Suppressor macrophage treated with lipopolysaccharide for 1 hour (primary cell): Measurements from ENCODE around the gene LPAR1.

ENCODE experiments used
- DNase-seq, 3 donors: peaks; one replicate each; pipeline ENCODE4 v3.0.0-alpha.2; 2020 to 2022

The LPAR1 gene

DNA sequence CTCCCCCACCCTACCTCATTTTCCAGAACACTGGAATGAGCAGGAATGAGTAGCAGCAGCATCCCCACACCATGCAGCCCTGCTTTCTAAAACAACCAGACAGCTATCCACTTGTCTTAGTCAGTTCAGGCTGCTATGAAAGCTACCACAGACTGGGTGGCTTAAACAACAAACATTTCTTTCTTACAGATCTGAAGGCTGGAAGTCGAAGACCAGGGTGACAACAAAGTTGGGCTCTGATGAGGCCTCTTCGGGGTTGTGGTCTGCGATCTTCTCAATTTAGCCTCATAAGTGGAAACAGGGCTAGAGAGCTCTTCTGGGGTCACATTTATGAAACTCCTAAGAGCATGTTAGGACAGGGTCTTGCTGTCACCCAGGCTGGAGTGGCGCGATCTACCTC lies 38.9 kb downstream of the LPAR1 start:
- no peak for DNase-seq

DNA sequence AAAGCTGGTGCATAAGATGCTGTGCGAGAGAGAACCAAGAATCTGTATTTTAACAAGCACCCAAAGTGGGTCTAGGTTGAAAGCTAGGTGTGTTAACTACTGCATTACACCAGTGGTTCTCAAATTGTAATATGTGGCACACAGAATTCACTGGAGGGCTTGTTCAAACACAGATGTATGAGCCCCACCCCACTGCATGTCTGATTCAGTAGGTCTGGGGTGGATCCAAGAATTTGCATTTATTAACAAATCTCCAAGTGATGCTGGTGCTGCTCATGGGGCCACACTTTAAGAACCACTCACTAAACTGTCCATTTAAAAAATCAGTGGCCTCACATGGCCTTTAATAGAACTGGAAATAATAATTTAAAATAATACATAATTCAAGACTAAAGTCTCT lies 40.4 kb downstream of the LPAR1 start:
- no peak for DNase-seq

DNA sequence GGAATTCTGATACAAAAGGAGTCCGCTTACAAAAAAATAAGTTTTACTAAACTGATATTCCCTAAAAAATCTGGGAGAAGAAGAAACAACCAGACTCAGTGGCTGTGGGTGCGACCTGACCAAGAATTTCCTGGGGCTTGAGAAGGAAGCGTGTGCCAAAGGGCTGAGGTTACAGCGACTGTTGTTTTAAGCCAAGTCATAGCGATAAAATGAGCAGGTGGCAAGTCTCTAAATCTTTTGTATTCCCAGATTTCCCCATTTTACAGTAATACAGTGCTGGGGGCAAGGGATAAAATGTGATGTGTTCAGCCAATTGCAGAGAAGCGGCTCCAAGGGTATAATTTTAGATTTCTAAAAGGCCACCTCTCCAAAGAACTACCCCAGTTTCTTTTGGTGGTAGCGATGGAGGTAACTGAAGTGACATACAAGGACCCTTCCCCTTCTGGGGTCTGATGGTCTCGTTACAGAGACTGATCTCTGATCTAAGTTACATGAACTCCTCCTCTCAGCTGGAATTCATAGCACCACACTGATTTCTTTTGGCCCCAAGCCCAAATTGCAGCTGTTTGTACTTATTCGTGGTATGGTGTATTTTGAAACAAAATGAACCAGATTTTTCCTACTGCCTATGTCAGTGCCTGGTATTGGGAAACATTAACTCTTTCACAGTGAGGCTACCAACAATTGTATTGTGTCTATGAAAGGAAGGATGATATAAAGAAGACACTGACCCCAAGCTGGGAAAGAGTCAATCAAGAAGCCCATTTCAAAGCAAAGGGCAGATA lies 41.6 kb downstream of the LPAR1 start:
- no peak for DNase-seq

DNA sequence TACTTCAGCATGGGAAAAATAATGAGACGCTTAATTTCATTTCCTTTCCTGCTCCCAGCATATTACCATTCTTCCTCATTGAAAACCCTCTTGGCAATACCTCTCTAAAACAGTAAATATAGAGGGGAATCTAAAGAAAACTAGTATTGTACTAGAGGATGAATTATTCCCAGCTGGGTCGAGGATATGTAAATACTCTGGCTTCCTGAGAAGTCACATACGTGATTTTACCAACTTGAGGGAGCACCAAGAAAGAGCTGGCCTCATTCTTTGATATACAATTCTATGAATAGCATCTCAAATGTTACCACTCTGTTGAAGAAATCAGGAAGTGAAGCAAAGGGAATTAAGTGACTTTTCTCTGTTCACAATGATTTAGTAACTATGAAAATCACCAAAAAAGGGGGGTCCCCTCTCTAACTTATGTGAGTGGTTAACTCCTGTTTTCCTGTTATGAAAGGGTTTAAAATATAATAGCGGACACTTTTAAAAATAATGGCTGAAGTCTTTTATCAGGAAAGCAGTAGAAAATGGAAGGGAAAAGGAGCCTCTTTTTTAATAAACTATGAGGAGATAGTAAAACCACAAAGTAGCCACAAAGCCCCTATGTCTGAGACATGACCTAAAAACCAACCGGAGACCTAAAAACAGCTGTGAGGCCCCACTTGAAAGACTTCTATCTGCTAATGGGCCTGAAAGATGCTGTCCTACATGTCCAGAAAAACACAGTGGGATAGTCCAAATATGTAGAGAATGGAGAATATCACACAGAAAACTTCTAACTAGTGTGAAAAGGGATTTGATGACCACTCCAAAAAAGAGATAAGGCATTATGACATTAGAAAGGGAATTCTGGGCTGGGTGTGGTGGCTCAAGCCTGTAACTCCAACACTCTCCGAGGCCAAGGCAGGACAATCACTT lies 42.6 kb downstream of the LPAR1 start:
- DNase-seq = peak; percentile 37 to 69 (median 65)

DNA sequence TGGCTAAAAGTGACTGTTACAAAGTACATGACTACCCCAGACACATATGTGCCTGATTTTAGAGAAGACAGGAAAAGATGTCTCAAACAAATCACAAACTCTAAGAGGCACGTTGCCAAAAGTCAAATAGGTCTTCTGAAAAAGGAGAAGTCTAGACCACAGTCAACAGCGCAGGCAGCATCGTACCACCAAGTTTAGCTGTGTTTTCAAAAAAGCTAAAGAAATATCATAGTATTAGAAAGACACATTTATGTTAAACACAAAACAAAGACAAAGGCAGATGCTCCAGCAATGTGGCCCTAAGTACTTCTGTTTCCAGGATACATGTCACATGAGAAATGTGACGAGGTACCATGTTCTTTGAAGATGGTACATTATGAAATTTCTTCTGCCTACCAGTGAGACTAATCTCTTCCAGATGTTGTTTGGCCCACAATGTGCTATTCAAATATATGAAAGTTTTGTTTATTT lies 43.5 kb downstream of the LPAR1 start:
- peak; percentile 40 to 53 (median 48) for DNase-seq

DNA sequence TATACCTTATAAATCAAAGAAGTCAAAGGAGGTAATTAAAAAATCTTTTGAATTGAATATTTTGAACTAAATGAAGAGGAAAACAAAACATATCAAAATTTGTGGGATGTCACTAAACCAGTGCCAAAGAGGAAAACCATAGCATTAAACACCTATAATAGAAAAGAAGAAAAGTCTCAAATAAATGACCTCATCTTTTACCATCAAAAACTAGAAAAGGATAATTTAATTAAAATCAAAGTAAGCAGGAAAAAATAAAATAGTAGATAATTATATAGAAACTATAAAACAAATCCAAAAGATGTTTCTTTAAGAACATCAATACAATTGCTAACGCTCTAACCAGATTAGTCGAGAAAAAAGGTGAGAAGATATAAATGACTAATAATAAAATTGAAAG lies 47.8 kb downstream of the LPAR1 start:
- DNase-seq = no peak

DNA sequence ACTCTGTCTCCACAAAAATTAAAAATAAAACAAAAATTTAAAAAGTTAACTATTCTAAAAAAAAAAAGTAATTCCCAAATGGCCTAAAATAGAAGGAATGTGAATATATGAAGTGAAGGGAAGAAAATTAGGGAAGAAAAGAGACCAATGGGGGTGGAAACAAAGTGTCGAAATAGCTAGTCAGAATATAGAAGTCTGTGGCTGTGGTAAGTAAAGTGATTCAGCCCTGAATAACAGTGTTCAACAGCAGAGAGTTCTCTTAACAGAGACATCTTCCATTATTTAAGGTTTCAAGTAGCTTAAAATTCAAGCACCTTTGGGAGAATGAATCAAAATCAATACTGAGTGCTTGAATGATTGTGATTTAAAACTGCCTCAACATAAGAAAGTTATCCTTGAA lies 51.7 kb downstream of the LPAR1 start:
- DNase-seq = peak; percentile 22 to 53 (median 25)

DNA sequence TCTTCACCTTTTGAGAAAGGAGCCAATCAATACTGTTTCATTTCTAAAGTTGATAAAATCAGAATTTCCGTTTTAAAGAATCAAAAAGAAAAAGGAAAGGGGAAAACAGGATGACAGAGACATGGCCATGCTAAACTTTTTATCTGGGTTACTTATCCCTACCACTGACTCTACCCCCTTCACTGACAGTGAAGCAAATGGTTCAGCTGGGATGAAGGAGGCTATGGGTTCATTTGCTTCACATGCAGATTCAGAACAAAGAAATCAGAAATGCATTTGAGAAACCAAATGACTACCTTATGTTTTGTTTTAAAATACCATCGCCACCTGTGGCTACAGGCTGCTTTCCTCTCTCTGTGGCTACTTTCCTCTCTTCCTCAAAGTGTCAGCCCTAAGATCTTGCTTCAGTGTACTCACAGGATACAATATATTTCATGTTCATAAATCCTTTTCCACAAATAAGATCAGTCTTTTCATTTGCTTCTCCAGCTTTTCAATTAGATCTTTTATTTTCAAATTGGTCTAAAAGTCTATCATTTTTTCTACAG lies 53.3 kb downstream of the LPAR1 start:
- DNase-seq = no peak

DNA sequence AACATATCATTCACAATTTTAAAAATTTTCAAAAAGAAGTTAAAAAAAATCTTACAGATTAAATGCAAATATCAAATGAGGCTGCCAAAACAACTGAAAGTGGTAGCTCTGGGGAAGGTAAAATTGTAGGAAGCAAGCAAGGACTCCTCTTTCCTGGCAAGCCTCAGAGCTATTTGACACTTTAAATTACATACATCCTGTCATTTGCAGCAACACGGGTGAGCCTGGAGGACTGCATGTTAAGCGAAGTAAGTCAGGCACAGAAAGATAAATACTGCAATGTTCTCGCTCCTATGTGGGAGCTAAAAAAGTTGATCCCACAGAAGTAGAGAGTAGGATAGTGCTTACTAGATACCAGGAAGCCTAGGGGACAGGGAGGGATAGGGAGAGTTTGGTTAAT lies 58.0 kb downstream of the LPAR1 start:
- no peak for DNase-seq

- no peak for DNase-seq
Observed at GRCh38 chr9:110979636-110980035, 58.6 kb downstream of the LPAR1 start.

- no peak for DNase-seq
Observed at GRCh38 chr9:110978516-110978915, 59.8 kb downstream of the LPAR1 start.

GRCh38 chr9:110977259-110977709 lies 61.0 kb downstream of the LPAR1 start:
- no peak for DNase-seq

- DNase-seq = peak; percentile 30 to 41 (median 32)
Observed at GRCh38 chr9:110975969-110976368, 62.3 kb downstream of the LPAR1 start.

GRCh38 chr9:110975278-110975677 lies 63.0 kb downstream of the LPAR1 start:
- DNase-seq = no peak

DNA sequence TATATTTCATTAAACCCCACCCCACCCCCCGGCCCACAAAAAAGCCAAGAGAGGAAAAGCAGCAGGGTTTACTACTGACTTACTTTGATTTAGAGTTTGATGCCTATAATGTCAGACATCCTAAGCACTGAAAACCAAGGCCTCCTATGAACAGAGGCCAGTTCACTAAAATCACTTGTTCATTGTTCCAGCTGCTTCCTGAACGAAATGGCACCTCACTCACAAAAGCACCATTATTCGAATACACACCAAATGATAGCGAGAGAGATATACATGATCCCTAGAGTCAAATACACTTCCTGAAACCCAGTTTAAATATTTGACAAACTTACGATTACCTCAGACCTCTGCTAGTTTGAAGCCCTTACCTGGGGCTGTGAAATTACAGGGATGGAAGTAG lies 66.6 kb downstream of the LPAR1 start:
- no peak for DNase-seq

DNA sequence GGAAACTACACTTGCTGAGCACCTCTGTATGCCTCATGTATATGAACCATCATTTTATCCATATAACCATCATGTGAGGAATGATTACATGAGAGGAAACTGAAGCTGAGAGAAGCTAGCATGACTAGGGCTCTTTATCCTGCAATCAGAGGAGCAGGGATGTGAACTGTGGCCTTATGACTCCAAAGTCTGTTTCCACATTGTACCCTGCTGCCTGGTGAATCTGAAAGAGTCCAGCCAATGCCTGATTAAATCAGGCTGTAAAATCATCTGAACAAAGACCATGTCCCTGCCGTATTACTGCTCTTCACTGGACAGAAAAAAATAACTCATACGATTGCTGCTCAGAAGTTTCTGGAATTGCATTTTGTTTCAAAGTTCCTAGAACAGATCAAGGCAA lies 67.0 kb downstream of the LPAR1 start:
- no peak for DNase-seq

DNA sequence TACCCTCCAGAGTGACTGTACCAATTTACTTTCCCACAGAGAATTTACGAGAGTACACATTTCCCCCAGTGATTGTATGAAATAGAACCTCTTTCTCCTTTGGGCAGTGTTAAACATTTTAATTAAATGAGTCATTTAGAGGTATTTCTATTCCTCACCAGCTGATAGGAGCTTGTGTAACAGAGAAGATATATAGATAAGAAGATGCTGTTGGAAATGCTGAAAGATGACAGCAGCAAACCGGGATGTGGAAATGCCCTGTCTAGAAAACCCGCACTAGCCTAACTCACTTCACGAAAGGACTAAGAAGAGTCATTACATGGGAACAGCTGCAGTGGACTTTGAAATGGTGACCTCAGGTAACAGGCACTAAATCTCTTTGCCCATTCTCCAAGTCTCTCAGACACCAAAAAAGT lies 68.3 kb downstream of the LPAR1 start:
- DNase-seq = no peak

GRCh38 chr9:110968096-110968495 lies 70.2 kb downstream of the LPAR1 start:
- no peak for DNase-seq

GRCh38 chr9:110967196-110967595 lies 71.1 kb downstream of the LPAR1 start:
- no peak for DNase-seq

DNA sequence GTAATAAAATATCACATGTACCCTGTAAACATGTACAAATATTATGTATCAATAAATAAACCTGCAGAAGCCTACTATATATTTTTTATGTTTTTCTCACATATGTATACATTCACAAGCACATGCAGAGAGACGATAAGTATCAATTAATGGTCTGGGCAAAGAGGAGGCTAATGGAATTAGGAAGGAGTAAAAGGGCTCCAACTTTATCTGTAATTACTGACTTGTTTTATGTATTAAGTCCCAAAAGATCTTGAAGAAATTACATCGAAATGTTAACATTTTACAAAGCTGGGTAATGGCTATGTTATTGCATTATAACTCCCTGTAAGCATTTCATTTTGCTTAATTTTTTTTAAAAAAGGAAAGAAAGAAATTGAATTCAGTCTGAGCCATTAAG lies 78.0 kb downstream of the LPAR1 start:
- no peak for DNase-seq

DNA sequence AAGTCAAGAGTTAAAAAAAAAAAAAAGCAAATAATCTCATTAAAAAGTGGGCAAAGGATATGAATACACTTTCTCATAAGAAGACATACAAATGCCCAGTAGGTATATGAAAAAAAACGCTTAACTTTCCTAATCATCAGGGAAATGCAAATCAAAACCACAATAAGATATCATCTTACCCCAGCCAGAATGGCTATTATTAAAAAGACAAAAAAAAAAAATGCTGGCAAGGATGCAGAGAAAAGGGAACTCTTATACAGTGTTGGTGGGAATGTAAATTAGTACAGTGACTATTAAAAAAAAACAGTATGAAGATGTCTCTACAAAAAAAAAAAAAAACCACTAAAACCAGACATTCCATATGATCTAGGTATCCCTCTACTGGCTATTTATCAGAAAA lies 79.4 kb downstream of the LPAR1 start:
- DNase-seq = no peak

GRCh38 chr9:110954822-110955291 lies 83.4 kb downstream of the LPAR1 start:
- peak in 2 of 3 donors; percentile 32 to 46 for DNase-seq

DNA sequence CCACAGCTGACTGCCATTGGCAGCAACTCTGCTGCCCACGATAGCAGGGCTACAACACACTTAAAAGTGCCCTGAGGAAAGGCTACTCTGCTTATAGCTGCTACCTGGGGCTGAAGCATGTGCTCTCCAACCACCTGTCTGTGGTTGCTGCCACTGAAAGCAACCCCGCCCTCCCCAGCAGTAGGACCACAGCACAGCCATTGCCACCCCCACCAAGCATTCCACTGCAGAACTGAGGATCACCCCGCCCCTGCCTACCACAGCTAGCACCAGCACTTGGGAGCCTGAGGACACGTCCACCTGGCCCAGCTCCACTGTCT lies 85.8 kb downstream of the LPAR1 start:
- no peak for DNase-seq
